BJ (cell line): Measurements from ENCODE around the gene SLC26A8. TPM values are rescaled to one million over a fixed set of nuclear protein-coding genes. Genes with fewer than 3 reads are reported as not detected.

Experiments used
- CTCF ChIA-PET: fragments of 350-600 bp; formaldehyde crosslinking; extraction: SDS; loops from one replicate; lab custom pipeline; 2021; ENCODE audit warnings: antibody characterized with exemption, inconsistent platforms; lab: Yijun Ruan, JAX
- POLR2A ChIA-PET: fragments of 300-600 bp; sonication (Branson Sonifier 250); formaldehyde crosslinking; extraction: SDS; loops from one replicate; lab custom pipeline; 2021; ENCODE audit warnings: antibody characterized with exemption; lab: Charles Lee
- DNase-seq: peaks from one replicate; pipeline ENCODE4 v3.0.0-alpha.2; 2011; ENCODE audit warnings: low read depth
- H3K27me3 ChIP-seq: 2 replicates; pipeline ENCODE4 v1.6.0; 2011; ENCODE audit warnings: low read length; ENCODE audit not compliant: control insufficient read depth, insufficient read depth
- H3K36me3 ChIP-seq: 2 replicates; pipeline ENCODE4 v1.5.1; 2011; ENCODE audit warnings: low read length; ENCODE audit not compliant: control insufficient read depth, insufficient read depth
- H3K4me3 ChIP-seq: 2 replicates; pipeline ENCODE4 v1.5.1; 2011; ENCODE audit warnings: low read depth, mild to moderate bottlenecking, control low read depth, low read length
- CTCF ChIP-seq: IDR thresholded peaks from 2 replicates; pipeline ENCODE4 v1.5.1; 2011; ENCODE audit warnings: low read depth, mild to moderate bottlenecking, control low read depth, inconsistent platforms, low read length, moderate library complexity; ENCODE audit not compliant: insufficient read depth
- polyA plus RNA-seq: library from polyadenylated mRNA; depleted of rRNA; stranded (reverse); fragments of >200 nt; gene quantifications from 2 replicates; pipeline ENCODE4 v1.2.3, GENCODE V29; 2011

SLC26A8 gene
- polyA plus RNA-seq, 1 experiment, result not detected

GRCh38 chr6:36040958-36041357 lies 16.5 kb upstream of the SLC26A8 start:
- no peaks in the 10 kb centered on the region for H3K27me3 ChIP-seq
- DNase-seq, result no peak
- no peaks in the 10 kb centered on the region for H3K36me3 ChIP-seq
- H3K4me3 ChIP-seq, result no peak overlapping the region
- CTCF ChIA-PET, result no interaction called here
- POLR2A ChIA-PET, result no interaction called here
- TF ChIP-seq CTCF, result no peak

GRCh38 chr6:36039112-36039511 lies 14.7 kb upstream of the SLC26A8 start:
- no peak overlapping the region for H3K4me3 ChIP-seq
- POLR2A ChIA-PET, result no interaction called here
- TF ChIP-seq CTCF, result no peak
- DNase-seq, result no peak
- no peaks in the 10 kb centered on the region for H3K36me3 ChIP-seq
- H3K27me3 ChIP-seq, result no peaks in the 10 kb centered on the region
- CTCF ChIA-PET, result interaction anchor here (2.1 kb wide), 1 partner anchor 56 kb away, joined by 7 read pairs; no protein-coding TSS in a partner anchor

- H3K4me3 ChIP-seq, result no peak overlapping the region
- POLR2A ChIA-PET, result no interaction called here
- no peak for DNase-seq
- no peaks in the 10 kb centered on the region for H3K36me3 ChIP-seq
- TF ChIP-seq CTCF, result no peak
- H3K27me3 ChIP-seq, result no peaks in the 10 kb centered on the region
- CTCF ChIA-PET, result interaction anchor here (1.8 to 2.1 kb wide), 2 partner anchors 11 to 57 kb away, joined by 5 to 7 read pairs; partner anchors contain the start of gene MAPK14
Measured at GRCh38 chr6:36038120-36038876, 13.9 kb upstream of the SLC26A8 start.

- TF ChIP-seq CTCF, result no peak
- POLR2A ChIA-PET, result no interaction called here
- H3K4me3 ChIP-seq, result no peak overlapping the region
- H3K27me3 ChIP-seq, result no peaks in the 10 kb centered on the region
- DNase-seq, result no peak
- CTCF ChIA-PET, result interaction anchor here (4.0 kb wide), 1 partner anchor 60 kb away, joined by 17 read pairs; no protein-coding TSS in a partner anchor
- H3K36me3 ChIP-seq, result no peaks in the 10 kb centered on the region
Measured at GRCh38 chr6:36035225-36035624, 10.8 kb upstream of the SLC26A8 start.

- Histone ChIP-seq H3K36me3 (no peaks in the 10 kb centered on the region), H3K27me3 (no peaks in the 10 kb centered on the region), H3K4me3 (no peak overlapping the region)
- POLR2A ChIA-PET, result interaction anchor here (0.8 kb wide), 1 partner anchor 19 kb away, joined by 17 read pairs; no protein-coding TSS in a partner anchor
- DNase-seq, result no peak
- CTCF ChIA-PET, result interaction anchor here (4.0 kb wide), 1 partner anchor 61 kb away, joined by 17 read pairs; no protein-coding TSS in a partner anchor
- TF ChIP-seq CTCF, result no peak
Measured at GRCh38 chr6:36034441-36034840, 10.0 kb upstream of the SLC26A8 start.
